ENCODE measurements around the gene SRRM2.

DNA sequence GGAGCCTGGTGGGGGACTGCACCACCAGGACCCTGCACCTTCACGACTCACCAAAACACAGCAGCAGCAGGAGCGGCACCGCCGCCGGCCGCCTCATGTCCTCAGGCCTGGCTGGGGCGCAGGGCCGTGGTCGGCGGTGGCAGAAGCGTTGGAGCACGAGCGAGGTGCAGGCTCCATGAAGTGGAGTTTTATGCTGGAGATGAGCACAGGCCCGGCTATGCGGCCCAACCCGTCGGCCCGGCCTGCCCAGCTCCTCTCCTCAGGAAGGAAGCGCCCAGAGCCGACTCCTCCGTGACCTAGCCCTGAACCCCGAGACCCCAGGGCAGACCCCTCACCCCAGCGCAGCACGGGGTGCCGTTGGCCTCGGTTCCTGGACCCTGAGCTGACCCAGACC lies 32.4 kb upstream of the SRRM2 start, which contains the start of gene PRSS27:
- TF ChIP-seq TAF1 (IDR thresholded peaks at IDR 0.05; ENCODE audit: borderline replicate concordance, low read depth, low read length) (no peak), POLR2AphosphoS5 (IDR thresholded peaks at IDR 0.05; ENCODE audit: low read depth, low read length) (no peak)

Measured in GM12892 (cell line).